HepG2 (cell line): ENCODE data around the gene PALM3. TPM values are rescaled to one million over a fixed set of nuclear protein-coding genes. Genes with fewer than 3 reads are reported as not detected.

Source experiments
- ATF2 ChIP-seq: sonication (generic); formaldehyde crosslinking; IDR thresholded peaks from 2 replicates; pipeline ENCODE4 v1.4.0; 2020; ENCODE audit warnings: missing genetic modification reagents
- GATAD1 ChIP-seq: IDR thresholded peaks from 2 replicates; pipeline ENCODE4 v1.6.1; 2016; ENCODE audit warnings: missing genetic modification reagents, missing compliant biosample characterization
- HIC2 ChIP-seq: sonication (generic); formaldehyde crosslinking; IDR thresholded peaks from 2 replicates; pipeline ENCODE4 v1.9.0; 2022; ENCODE audit warnings: low read depth, missing genetic modification reagents
- HOXA5 ChIP-seq: sonication (generic); formaldehyde crosslinking; IDR thresholded peaks from 2 replicates; pipeline ENCODE4 v1.4.0; 2020; ENCODE audit warnings: missing genetic modification reagents
- IRX3 ChIP-seq: sonication (generic); formaldehyde crosslinking; IDR thresholded peaks from 2 replicates; pipeline ENCODE4 v1.8.1; 2023; ENCODE audit warnings: mild to moderate bottlenecking, low read depth, missing genetic modification reagents, borderline replicate concordance
- LRRFIP1 ChIP-seq: sonication (generic); formaldehyde crosslinking; conservative IDR thresholded peaks from 2 replicates; pipeline ENCODE4 v1.4.0; 2020; ENCODE audit warnings: missing genetic modification reagents
- MTF2 ChIP-seq: sonication (generic); formaldehyde crosslinking; IDR thresholded peaks from 2 replicates; pipeline ENCODE4 v1.5.0; 2020; ENCODE audit warnings: missing genetic modification reagents, borderline replicate concordance
- PCBP1 ChIP-seq: fragments of 200-400 bp; formaldehyde crosslinking; IDR thresholded peaks from 2 replicates; pipeline ENCODE4 v1.6.1; 2017; ENCODE audit warnings: mild to moderate bottlenecking, low read depth, low read length, borderline replicate concordance
- POLR2AphosphoS5 ChIP-seq: IDR thresholded peaks from 2 replicates; pipeline ENCODE4 v1.6.1; 2012; ENCODE audit warnings: low read depth, low read length
- RBFOX2 ChIP-seq: fragments of 200-400 bp; formaldehyde crosslinking; IDR thresholded peaks from 2 replicates; pipeline ENCODE4 v1.6.1; 2017; ENCODE audit warnings: low read depth, mild to moderate bottlenecking, low read length
- SRSF4 ChIP-seq: fragments of 200-400 bp; formaldehyde crosslinking; IDR thresholded peaks from one replicate; pipeline ENCODE4 v1.6.1; 2018; ENCODE audit warnings: mild to moderate bottlenecking, low read depth, low read length, moderate library complexity; ENCODE audit not compliant: poor library complexity, severe bottlenecking
- TARDBP ChIP-seq: sonication (generic); formaldehyde crosslinking; IDR thresholded peaks from 2 replicates; pipeline ENCODE4 v1.8.0; 2022; ENCODE audit warnings: mild to moderate bottlenecking, missing genetic modification reagents
- ZIK1 ChIP-seq: sonication (generic); formaldehyde crosslinking; IDR thresholded peaks from 2 replicates; pipeline ENCODE4 v1.5.0; 2020; ENCODE audit warnings: mild to moderate bottlenecking, low read depth, missing genetic modification reagents, borderline replicate concordance
- ZNF33B ChIP-seq: sonication (generic); formaldehyde crosslinking; IDR thresholded peaks from 2 replicates; pipeline ENCODE4 v1.5.1; 2020; ENCODE audit warnings: mild to moderate bottlenecking, missing genetic modification reagents
- ZNF432 ChIP-seq: sonication (generic); formaldehyde crosslinking; IDR thresholded peaks from 2 replicates; pipeline ENCODE4 v1.5.0; 2020; ENCODE audit warnings: missing genetic modification reagents, mild to moderate bottlenecking, borderline replicate concordance
- ZNF512 ChIP-seq: sonication (generic); formaldehyde crosslinking; IDR thresholded peaks from 2 replicates; pipeline ENCODE4 v1.4.0; 2020; ENCODE audit warnings: mild to moderate bottlenecking, missing genetic modification reagents
- ZNF549 ChIP-seq: sonication (generic); formaldehyde crosslinking; IDR thresholded peaks from 2 replicates; pipeline ENCODE4 v1.5.0; 2020; ENCODE audit warnings: missing genetic modification reagents
- ZSCAN29 ChIP-seq: sonication (generic); formaldehyde crosslinking; conservative IDR thresholded peaks from 2 replicates; pipeline ENCODE4 v1.4.0; 2020; ENCODE audit warnings: mild to moderate bottlenecking, missing genetic modification reagents
- ZSCAN5A ChIP-seq: sonication (generic); formaldehyde crosslinking; IDR thresholded peaks from 2 replicates; pipeline ENCODE4 v1.8.0; 2022; ENCODE audit warnings: mild to moderate bottlenecking, missing genetic modification reagents, borderline replicate concordance
- polyA plus RNA-seq, 8 experiments: library from polyadenylated mRNA; depleted of rRNA in 3 of 8; stranded (reverse) in 7 of 8; unstranded in 1 of 8; fragments of >200 nt; fragmentation: Illumina TruSeq in 4 of 8; extraction: Trizol in 4 of 8; gene quantifications; 2 replicates each; pipeline versions ENCODE4 v1.2.1 to v1.2.3, GENCODE V29; 2011 to 2016; ENCODE audit warnings: low read depth in 4 of 8, missing spikeins in 1 of 8, mixed read lengths in 1 of 8; ENCODE audit not compliant: insufficient read depth in 1 of 8
- total RNA-seq, 5 experiments: library from RNA; depleted of rRNA; stranded (reverse); fragments of >200 nt; fragmentation: Illumina TruSeq; extraction: Trizol; gene quantifications; 2 replicates each; pipeline ENCODE4 v1.2.3, GENCODE V29; 2016; ENCODE audit warnings: low read depth in 1 of 5

The PALM3 gene
- total and polyA plus RNA-seq, 2 of the 13 experiments (the other 11 are each of a cell fraction or from before 2014, with no cell fraction given), result 0.79 to 2.4 TPM

GRCh38 chr19:14031719-14032480 is 30.0 kb downstream of the PALM3 start, which contains the start of gene IL27RA (continued):
- TF ChIP-seq ZNF33B (peak; percentile 59), MTF2 (CRISPR knock-in tag) (no peak), ZNF432 (CRISPR knock-in tag) (no peak), ZIK1 (CRISPR knock-in tag) (no peak), ZSCAN29 (CRISPR knock-in tag) (peak; percentile 78; the same call in 1 of the 2 replicates), ATF2 (CRISPR knock-in tag) (no peak), TARDBP (CRISPR knock-in tag) (peak; percentile 21; the same call in 1 of the 2 replicates), GATAD1 (no peak), POLR2AphosphoS5 (no peak; the same call in 1 of the 2 replicates), LRRFIP1 (CRISPR knock-in tag) (no peak), RBFOX2 (peak; percentile 66), ZNF549 (no peak), ZSCAN5A (CRISPR knock-in tag) (0 out of 2 replicates have a peak, but pooled peaks have one; percentile 18), SRSF4 (no peak), PCBP1 (no peak), IRX3 (0 out of 2 replicates have a peak, but pooled peaks have one; percentile 53), ZNF512 (CRISPR knock-in tag) (no peak), HOXA5 (CRISPR knock-in tag) (peak; percentile 42; the same call in 1 of the 2 replicates), HIC2 (no peak; the same call in 1 of the 2 replicates)
